NCI-H2196 (cell line): ENCODE results near the gene HK3.
A peak's percentile ranks its signal among the peaks of the same experiment; 100 is the strongest.

Experiments used
- DNase-seq: peaks from one replicate; lab custom pipeline; 2025; ENCODE audit not compliant: unreplicated experiment; lab: John Stamatoyannopoulos, UW

Gene HK3, protein sequence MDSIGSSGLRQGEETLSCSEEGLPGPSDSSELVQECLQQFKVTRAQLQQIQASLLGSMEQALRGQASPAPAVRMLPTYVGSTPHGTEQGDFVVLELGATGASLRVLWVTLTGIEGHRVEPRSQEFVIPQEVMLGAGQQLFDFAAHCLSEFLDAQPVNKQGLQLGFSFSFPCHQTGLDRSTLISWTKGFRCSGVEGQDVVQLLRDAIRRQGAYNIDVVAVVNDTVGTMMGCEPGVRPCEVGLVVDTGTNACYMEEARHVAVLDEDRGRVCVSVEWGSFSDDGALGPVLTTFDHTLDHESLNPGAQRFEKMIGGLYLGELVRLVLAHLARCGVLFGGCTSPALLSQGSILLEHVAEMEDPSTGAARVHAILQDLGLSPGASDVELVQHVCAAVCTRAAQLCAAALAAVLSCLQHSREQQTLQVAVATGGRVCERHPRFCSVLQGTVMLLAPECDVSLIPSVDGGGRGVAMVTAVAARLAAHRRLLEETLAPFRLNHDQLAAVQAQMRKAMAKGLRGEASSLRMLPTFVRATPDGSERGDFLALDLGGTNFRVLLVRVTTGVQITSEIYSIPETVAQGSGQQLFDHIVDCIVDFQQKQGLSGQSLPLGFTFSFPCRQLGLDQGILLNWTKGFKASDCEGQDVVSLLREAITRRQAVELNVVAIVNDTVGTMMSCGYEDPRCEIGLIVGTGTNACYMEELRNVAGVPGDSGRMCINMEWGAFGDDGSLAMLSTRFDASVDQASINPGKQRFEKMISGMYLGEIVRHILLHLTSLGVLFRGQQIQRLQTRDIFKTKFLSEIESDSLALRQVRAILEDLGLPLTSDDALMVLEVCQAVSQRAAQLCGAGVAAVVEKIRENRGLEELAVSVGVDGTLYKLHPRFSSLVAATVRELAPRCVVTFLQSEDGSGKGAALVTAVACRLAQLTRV

DNA sequence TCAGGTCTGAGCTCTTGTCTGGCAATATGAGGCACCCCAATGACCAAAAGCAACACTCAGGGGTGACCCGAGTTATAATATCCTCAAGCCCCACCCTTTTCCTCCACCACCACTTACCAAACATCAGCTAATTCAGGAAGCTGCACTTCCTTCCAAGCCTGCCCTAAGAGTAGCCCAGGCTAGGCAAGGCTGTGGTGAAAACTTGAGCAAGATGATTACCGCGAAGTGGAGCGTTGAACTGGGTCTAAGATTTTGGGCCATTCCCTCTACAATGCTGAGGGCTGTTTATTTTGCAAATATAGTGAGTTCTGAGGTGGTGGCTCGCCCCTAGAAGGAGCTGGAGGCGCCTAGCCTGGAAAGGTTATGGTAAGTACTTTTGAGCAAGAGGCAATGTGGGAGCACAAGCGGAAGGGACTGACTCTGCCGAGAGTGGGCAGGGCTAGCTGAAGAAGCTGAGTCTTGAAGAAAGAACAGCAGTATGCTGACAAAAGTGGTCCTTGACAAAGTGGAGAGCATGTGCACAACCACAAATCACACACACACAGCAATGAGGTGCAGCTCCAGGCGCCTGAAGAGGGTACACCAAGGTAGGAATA, at the start of gene HK3:
TSS of gene HK3 (minus strand) at position 51 of the 596 bp plus-strand sequence. CDS start 3,187 bp downstream, outside the sequence.
- DNase-seq, result no peak

DNA sequence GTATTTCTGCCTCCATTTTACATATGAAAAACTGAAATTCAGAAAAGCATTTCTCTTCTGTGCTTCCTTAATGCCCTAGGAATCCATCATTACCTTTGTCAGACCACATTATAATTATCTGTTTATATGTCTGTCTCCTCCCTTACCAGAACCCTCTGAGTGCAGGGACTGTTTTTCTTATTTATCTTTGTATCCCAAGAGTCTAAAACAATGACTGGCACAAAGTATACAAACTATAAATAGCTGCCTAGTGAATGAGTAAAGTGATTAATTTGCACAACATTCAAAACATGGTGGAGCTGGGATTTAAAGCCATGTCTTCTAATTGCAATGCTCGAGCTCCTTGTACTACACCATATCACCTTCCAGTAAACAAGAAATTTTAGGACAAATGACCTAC, 49.3 kb upstream of the HK3 start:
- no peak for DNase-seq

DNA sequence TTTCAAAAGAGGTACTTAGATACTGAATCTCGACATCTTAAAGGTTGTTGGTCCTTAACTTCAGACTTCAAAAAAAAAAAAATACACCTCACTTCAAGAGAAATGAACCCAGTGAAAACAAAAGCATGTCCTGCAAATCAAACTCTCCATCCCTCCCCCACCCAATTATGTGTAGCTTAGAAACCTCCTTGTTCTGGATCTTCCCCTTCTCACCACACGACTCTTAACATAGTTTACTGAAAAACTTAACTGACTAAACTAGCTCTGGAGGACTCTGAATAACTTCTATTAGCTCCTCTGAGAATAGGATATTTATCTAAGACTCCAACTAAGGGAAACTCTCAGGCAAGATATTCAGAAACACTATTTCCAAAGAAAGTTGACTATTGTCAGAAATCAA, 48.7 kb upstream of the HK3 start:
- no peak for DNase-seq

DNA sequence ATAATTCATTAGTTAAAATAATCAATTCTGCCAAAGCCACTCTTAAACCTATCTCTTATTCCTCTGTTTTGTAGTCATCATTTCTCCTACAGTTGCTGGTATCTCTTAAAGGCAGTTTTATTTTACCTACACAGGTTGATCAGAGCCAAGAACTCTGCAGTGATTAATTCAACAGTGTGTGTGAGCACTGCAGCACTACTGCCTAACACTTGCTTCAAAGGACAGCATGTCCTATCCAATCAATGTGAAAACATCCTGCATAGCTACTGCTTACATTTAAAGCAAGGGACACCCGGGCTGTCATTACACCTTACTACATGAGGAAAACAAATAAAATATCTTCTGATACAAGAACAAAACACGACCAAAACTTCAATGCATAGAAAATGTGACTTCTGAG, 45.1 kb upstream of the HK3 start:
- no peak for DNase-seq

DNA sequence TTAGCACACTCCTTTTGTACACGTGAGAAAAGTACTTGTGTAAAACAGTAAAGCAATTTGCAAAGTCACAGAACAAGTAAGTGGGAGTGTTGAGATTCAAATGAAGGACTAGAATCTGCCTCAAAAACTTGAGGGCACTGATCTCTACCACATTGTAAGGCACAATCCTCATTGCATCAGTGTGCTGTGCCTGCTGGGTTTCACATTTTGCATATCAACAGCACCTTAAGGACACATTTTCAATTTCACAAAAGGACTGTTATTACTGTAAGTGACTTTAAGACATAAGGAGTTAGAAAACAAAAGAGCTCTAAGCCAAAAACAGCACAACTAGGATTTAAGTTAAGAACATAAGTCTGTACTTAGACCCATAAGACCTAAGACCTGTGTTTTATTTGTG, 44.7 kb upstream of the HK3 start:
- no peak for DNase-seq

DNA sequence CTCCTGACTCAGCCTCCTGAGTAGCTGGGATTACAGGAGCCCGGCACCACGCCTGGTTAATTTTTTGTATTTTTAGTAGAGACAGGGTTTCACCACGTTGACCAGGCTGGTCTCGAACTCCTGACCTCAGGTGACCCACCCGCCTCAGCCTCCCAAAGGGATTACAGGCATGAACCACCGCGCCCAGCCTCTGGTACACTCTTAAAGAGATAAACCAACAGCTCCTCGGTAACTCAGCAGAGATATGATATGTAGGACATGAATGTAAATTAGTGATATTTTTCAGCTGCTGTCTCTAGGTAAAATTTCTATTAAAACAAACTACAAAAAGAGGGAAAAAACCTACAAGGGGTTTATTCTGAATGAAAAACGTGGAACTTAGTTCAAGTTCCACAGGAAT, 42.8 kb upstream of the HK3 start:
- no peak for DNase-seq

DNA sequence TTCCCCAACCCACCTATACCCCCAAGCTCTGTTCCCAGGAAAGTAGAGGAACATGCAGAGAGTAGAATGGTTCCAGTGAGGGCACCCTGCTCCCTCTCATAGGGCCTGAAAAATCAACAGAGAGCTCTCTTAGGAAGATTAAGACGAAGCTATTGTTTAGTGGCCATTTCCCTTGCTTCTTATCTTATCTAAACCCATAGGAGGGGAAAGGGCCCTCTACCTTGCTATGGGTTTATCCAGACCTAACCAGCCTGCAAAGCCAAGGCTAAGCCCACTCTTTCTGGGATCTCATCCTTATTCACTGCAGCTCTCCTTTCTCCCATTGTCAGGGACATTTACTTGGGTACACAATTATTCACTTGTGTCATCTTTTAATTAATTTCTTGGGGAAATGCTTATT, 39.3 kb upstream of the HK3 start:
- DNase-seq, result no peak

DNA sequence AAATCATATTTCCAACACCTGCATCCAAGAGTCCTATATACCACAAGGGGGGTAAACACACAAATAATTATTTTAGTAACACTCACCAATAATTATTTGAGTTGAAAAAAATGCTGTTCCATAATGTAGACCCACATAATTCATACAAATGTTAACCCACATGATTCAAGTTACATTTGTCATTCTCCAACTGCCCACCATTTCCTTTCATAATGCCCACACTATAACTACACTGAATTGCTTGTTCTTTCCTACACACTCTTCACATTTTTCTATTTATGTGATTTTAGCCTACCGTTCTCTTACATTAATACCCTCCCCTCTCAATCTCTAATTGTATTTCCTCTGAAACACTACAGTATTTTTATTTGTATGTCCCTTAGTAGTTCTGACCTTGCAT, 35.9 kb upstream of the HK3 start:
- DNase-seq, result no peak

DNA sequence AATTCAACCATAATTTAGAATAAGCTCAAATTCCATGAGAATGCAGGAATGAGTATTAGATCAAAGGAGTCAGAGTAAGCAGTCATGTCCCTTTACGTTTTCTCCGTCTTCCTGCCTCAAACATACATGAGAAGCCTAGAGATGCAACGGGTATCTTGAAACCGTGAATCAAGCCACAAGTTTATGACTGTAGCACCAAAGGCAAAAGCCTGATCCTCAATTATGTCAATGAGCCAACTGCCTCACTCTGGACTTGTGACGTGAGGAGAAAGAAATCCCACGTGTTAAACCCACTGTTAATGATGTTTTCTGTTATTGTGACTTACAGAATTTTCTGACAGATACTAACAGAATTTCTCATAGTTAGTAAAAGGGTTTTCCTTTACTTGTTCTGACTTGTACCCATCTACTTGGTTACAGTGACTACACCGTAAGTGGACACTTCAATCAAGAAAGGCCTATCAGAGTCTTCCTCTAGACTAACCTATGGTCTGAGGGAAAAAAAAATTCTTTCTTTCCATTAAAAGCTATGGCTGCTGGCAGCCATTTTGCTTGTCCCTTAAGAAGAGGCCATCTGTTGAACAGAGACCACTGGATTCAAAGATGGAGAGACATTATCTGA, 35.3 kb upstream of the HK3 start:
- DNase-seq, result no peak

DNA sequence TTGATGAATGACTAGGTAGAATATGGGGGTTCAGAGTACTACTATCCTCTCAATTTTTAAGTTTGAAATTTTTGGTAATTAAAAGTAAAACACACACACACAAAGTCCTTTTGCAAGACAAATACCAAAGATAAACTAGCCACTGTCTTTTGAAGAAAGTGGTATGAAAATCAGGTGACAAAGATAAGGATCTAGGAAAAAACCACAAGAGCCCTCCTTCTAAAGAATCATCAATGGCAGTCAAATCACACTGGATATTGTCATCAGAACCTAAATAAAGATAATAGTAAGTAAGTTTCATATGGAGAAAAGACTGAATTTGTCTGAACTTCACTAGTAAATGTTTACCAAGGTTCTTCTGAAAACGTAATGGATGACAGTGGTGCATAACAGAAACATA, 30.5 kb upstream of the HK3 start:
- DNase-seq, result no peak

DNA sequence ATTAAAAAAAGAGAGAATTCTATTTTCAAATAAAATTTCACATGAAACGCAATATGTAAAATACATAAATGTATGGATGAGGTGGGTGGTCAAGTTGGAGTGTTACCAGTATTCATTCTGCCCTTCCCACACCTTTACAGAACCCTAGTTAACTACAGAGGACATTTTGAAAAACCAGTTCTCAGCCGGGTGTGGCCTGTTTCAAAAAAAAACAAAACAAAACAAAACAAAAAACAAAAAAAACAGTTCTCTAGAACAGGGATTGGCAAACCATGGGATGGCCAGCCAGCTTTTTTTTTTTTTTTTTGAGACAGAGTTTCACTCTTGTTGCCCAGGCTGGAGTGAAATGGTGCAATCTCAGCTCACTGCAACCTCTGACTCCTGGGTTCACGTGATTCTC, 28.4 kb upstream of the HK3 start:
- no peak for DNase-seq

DNA sequence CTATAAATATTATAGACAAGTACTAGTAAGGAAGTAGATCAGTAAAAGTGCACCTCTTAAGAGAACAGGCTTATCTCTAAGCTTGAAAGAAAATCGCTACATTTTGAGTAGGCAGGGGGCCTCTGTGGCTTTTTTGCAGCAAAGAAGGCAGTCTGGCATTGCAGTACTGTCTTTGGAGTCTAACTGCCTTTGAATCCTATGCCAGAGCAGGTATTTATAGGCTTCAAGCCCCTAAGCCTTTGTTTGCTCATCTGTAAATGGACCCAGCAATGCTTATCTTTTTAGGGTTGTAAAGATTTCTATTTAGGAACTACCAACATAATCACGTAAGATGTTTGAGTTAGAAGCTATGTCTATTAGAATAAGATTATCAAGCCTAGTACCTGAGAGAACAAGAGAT, 23.7 kb upstream of the HK3 start:
- DNase-seq, result no peak

DNA sequence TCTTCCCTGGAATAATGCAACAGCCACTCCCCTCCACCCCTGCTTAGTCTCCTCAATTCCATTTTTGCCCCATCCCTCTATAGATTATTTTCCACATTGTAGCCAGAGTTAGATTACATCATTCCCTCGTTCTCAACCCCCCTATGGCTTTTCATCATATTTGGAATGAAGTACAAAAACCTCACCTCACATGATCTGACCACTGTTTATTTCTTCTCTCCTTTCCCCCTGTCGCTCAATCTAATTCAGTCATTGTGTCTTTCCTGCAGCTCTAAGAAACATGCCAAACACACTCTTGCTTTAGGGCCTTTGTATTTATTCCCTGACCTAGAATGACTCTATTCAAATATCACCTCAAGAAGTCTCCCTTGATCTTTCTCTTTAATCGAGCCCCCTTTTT, 22.6 kb upstream of the HK3 start:
- DNase-seq, result no peak

DNA sequence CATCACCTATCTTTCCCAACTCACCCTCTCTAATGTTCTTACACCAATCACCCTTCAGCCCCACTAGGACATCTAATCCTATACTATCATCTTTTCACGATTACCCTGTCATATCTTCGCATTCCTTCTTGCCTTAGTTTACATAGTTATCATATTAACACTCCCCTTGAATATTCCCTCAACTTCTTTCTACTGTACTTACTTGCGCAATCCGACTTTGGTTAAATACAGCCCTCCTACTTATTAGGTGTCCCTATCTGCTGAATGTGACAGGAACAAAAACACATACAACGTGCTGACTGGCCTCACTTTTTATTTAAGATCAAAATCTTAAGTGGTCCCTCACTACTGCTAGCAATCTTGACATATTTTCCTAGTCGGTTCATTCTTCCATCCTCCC, 19.5 kb upstream of the HK3 start:
- DNase-seq, result no peak

DNA sequence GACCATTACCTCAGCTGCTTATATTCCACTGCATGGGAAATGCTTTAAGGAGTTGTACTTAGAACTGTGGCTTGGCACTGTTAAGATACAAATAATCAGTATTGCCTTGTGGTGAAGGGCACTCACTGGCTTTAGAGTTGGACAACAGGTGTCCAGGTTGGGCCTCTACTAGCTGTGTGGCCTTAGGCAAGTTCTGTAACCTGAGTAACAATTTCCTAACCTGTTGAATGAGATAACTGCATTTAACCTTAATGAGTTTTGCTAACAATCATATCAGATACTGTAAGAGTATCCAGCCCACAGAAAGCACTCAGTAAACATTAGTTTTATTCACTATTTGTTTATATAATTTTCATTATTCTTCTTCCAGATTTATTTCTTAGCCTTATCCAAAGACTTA, 17.2 kb upstream of the HK3 start:
- DNase-seq, result peak; percentile 62

DNA sequence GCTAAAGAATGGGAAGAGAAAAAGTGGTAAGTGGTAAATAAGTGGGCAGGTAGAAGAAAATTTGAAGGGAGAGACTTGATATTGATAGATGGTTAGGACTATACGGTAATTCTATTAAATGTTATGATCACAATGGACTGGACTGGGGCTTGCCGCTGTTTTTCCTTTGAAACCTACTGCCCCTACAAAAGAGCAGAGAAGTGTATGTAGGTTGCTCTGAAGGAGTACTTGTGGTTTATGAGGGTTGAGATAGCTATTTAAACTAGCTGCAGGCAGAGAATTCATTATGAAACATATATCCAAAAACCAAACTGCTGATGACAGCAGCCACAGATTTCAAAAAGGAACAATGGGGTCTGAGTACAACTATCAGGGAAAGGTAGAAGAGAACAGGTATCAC, 16.8 kb upstream of the HK3 start:
- no peak for DNase-seq

DNA sequence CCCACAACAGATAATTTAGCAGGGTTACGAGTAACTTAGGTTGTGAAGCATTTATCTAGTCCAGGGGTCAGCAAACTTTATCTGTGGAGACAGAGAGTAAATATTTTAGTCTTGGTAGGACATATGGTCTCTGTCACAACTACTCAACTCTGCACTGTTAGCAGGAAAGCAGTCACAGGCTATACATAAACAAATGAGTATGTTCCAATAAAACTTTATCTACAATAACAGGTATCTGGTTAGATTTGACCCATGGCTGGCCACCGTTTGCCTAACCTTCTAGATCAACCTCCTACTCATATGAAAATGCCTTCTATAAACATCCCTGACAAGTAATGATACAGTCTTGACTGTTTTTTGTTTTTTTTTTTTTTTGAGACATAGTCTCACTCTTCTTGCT, 13.0 kb upstream of the HK3 start:
- no peak for DNase-seq

DNA sequence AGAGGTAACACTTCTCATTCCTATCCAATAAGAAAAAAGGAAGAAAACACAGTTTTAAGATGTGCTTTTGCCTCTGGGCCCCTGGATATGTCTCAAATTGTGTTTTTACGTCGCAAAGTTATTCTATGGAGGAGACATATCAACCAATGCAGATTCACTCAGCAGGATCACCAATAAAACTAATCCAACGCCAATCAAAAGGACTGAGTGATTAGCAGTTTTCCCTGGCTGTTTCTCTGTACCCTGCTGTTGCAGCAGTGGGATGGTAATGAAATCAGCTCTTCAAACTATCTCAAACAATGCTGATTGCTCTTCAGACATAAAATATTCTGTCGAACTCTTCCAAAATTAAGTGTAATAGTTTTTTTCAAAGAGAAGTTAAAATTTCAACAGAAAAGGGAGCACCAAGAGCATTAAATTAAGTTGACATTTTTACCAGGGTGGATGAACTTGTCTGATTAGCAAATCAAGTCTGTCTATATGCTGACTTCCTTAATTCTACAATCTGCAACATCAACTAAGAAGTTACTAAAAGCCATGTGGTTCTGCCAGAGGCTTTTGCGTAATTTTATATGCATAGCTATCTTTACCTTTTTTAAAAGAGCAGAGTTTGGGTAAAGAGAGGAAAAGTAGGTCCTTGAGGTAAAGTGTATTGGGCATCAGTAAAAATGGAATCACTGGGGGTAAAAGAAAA, 9.7 kb upstream of the HK3 start:
- no peak for DNase-seq

DNA sequence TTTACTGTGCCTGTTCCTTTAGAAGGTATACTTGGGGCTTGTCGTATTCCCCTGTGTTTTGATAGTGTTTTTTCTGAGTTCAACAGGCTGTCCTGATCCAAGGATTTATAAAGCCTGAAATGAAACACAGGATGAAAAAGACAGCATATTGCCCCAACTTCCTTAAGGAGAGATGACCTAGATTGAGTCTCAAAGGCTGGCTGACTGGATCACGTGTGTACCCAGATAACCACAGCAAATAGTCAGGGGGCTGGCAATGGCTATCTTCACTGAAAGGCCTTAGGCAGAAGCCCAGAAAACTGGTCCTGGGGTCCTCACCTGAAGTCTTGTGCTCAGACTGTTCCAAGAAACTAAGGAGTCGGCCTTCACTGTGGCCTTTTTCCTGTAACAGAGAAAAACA, 7.7 kb upstream of the HK3 start:
- DNase-seq, result no peak

DNA sequence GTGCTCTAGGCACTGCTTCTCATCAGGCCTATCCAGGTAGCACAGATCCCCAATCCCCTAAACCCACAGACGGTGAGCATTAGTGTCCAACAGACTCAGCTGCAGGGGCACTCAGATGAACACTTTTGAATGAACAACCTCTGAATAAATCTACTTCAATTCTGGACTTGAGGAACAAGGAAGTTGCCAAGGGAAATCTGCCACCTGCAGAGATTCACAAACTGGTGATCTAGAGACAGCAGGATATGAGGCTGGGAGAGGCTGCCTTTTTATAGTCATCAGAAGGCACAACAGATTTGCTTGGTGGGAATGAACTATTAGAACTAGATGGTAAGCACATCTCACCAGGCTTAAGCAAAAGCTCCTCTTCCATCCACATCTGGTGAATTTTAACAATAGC, 7.0 kb upstream of the HK3 start:
- DNase-seq, result no peak

DNA sequence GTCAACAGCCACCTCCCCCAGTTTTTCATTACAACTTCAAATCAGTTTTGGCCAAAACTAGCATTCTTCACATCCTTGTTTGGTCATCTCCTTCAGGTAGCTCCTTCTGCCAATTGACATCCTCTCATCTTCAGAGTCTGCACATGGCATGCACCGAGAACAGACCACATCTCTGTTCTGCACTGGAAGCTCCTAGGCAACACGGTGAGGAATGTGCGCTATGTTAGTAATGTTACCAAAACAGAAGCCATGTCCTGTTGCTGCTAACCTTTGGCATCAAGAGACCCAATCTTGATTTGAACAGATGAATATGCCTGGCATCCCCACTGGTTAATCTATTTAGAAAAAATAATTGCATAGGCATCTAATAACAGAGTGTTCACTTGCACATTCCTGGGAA, 5.1 kb upstream of the HK3 start:
- DNase-seq, result no peak
